ENCODE measurements around the gene DOK5.
"Not testable (repeated sequence)": the region's sequence is repeated elsewhere in the genome, so short reads cannot be mapped to it uniquely, and the experiment has no call there.

GRCh38 chr20:54436410-54436809, 39.0 kb upstream of the DOK5 start:
- TF ChIP-seq CTCF (IDR thresholded peaks at IDR 0.05; ENCODE audit: borderline replicate concordance, extremely low read depth, low read length, poor library complexity, severe bottlenecking); EZH2 (IDR thresholded peaks at IDR 0.05; ENCODE audit: borderline replicate concordance, low read depth, low read length, severe bottlenecking): not testable (repeated sequence)
